Endothelial cell of umbilical vein (primary cell): ENCODE measurements around the gene CALR3.
"Not testable (repeated sequence)": the region's sequence is repeated elsewhere in the genome, so short reads cannot be mapped to it uniquely, and the experiment has no call there.

Source experiments
- CTCF ChIP-seq, 2 donors: IDR thresholded peaks; 1 replicate in 1 of 2; 2 replicates in 1 of 2; pipeline ENCODE4 v1.5.1; 2011; ENCODE audit warnings: low read length in 2 of 2, mild to moderate bottlenecking in 2 of 2, moderate library complexity in 2 of 2, control low read depth in 1 of 2, inconsistent platforms in 1 of 2, low read depth in 1 of 2; ENCODE audit not compliant: insufficient read depth in 1 of 2; ENCODE audit errors: extremely low read depth in 1 of 2
- EZH2 ChIP-seq: IDR thresholded peaks from 2 replicates; pipeline ENCODE4 v1.6.1; 2012; ENCODE audit warnings: borderline replicate concordance, low read depth, mild to moderate bottlenecking, moderate library complexity, low read length, inconsistent platforms; ENCODE audit not compliant: severe bottlenecking
- GATA2 ChIP-seq: IDR thresholded peaks from 2 replicates; pipeline ENCODE4 v1.7.0; 2011; ENCODE audit warnings: low read depth, mild to moderate bottlenecking, moderate library complexity, mixed read lengths, low read length; ENCODE audit not compliant: insufficient read length, insufficient read depth
- JUN ChIP-seq: IDR thresholded peaks from 2 replicates; pipeline ENCODE4 v1.6.1; 2011; ENCODE audit warnings: borderline replicate concordance, low read depth; ENCODE audit not compliant: insufficient read length, insufficient read depth
- MAX ChIP-seq: IDR thresholded peaks from 2 replicates; pipeline ENCODE4 v1.6.1; 2011; ENCODE audit not compliant: insufficient read depth, insufficient read length
- MYC ChIP-seq: IDR thresholded peaks from one replicate; pipeline ENCODE4 v1.6.1; 2011; ENCODE audit warnings: mild to moderate bottlenecking, low read depth, low read length
- POLR2A ChIP-seq: IDR thresholded peaks from 2 replicates; pipeline ENCODE4 v1.6.1; 2012; ENCODE audit warnings: low read depth, mild to moderate bottlenecking, control low read depth, low read length
- POLR2AphosphoS5 ChIP-seq: IDR thresholded peaks from 2 replicates; pipeline ENCODE4 v1.6.1; 2012; ENCODE audit warnings: low read depth, mild to moderate bottlenecking, control low read depth, low read length, moderate library complexity; ENCODE audit not compliant: insufficient read depth

GRCh38 chr19:16466802-16467427 lies 29.1 kb downstream of the CALR3 start:
- not testable (repeated sequence) for TF ChIP-seq CTCF (IDR thresholded peaks at IDR 0.05; ENCODE audit: extremely low read depth in 1 of 2, insufficient read depth in 1 of 2, low read depth in 1 of 2, low read length in 2 of 2); MAX; POLR2AphosphoS5; POLR2A; EZH2; JUN; MYC; GATA2
